Kidney epithelial cell (primary cell): Measurements from ENCODE around the gene SMIM20. TPM values are rescaled to one million over a fixed set of nuclear protein-coding genes. Genes with fewer than 3 reads are reported as not detected.

Experiments
- DNase-seq: peaks from one replicate; pipeline ENCODE4 v3.0.0-alpha.2; 2010; ENCODE audit warnings: low read depth
- H3K27me3 ChIP-seq: 2 replicates; pipeline ENCODE4 v1.6.0; 2011; ENCODE audit warnings: low read length; ENCODE audit not compliant: control insufficient read depth, insufficient read depth
- H3K36me3 ChIP-seq: 2 replicates; pipeline ENCODE4 v1.5.1; 2011; ENCODE audit warnings: low read length; ENCODE audit not compliant: control insufficient read depth, insufficient read depth
- H3K4me3 ChIP-seq: 2 replicates; pipeline ENCODE4 v1.5.1; 2011; ENCODE audit warnings: low read depth, mild to moderate bottlenecking, control low read depth, low read length
- total RNA-seq: library from RNA; depleted of rRNA; stranded (reverse); fragments of >200 nt; gene quantifications from 2 replicates; pipeline ENCODE4 v1.2.3, GENCODE V29; 2015
- TF ChIP-seq, protein P1 (sequence below): IDR thresholded peaks from 2 replicates; pipeline ENCODE4 v1.5.1; 2011; ENCODE audit warnings: mild to moderate bottlenecking, moderate library complexity, low read length, control low read depth, inconsistent platforms; ENCODE audit not compliant: insufficient read depth, poor library complexity, severe bottlenecking

SMIM20 gene
- total RNA-seq, 1 donor from 2014 or later, result 50.0 TPM

DNA sequence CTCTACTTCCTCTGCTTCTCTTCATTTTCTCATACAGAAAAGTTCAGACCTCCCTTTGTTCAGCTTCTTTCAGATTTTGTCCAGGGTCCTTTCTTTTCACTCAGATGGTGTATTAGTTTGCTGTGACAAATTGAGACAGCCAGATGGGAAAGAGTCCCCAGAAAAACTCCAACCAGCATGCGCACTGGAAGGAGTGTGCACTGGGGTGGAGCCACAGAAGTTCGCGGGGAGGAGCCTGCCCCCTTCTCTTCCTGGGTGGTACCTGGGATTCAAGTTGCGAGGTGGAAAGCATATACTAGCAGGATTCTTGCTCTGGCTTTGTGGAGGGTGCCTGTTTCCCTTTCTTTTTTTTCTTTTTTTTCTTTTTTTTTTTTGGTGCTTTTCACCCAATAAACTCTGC is 51.6 kb downstream of the SMIM20 start:
- Histone ChIP-seq H3K36me3 (no peaks in the 10 kb centered on the region), H3K4me3 (no peak overlapping the region), H3K27me3 (no peaks in the 10 kb centered on the region)
- TF ChIP-seq, protein P1, sequence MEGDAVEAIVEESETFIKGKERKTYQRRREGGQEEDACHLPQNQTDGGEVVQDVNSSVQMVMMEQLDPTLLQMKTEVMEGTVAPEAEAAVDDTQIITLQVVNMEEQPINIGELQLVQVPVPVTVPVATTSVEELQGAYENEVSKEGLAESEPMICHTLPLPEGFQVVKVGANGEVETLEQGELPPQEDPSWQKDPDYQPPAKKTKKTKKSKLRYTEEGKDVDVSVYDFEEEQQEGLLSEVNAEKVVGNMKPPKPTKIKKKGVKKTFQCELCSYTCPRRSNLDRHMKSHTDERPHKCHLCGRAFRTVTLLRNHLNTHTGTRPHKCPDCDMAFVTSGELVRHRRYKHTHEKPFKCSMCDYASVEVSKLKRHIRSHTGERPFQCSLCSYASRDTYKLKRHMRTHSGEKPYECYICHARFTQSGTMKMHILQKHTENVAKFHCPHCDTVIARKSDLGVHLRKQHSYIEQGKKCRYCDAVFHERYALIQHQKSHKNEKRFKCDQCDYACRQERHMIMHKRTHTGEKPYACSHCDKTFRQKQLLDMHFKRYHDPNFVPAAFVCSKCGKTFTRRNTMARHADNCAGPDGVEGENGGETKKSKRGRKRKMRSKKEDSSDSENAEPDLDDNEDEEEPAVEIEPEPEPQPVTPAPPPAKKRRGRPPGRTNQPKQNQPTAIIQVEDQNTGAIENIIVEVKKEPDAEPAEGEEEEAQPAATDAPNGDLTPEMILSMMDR, result no peak
- no peak for DNase-seq

DNA sequence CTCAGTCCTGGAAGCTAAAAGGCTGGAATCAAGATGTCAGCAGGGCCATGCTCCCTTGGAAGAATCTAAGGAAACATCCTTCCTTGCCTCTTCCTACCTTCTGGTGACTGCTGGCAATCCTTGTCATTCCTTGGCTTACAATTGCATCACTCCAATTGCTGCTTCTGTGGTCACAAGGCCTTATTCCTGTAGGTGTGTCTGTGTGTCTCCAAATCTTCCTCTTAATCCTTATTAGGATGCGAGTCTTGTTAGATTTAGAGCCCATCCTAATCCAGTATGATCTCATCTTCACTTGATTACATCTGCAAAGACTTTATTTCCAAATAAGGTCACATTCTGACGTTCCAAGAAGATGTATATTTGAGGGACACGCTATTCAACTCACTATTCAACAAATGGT is 52.2 kb downstream of the SMIM20 start:
- no peak overlapping the region for H3K4me3 ChIP-seq
- DNase-seq, result no peak
- TF ChIP-seq, protein P1, result no peak
- no peaks in the 10 kb centered on the region for H3K27me3 ChIP-seq
- H3K36me3 ChIP-seq, result no peaks in the 10 kb centered on the region

DNA sequence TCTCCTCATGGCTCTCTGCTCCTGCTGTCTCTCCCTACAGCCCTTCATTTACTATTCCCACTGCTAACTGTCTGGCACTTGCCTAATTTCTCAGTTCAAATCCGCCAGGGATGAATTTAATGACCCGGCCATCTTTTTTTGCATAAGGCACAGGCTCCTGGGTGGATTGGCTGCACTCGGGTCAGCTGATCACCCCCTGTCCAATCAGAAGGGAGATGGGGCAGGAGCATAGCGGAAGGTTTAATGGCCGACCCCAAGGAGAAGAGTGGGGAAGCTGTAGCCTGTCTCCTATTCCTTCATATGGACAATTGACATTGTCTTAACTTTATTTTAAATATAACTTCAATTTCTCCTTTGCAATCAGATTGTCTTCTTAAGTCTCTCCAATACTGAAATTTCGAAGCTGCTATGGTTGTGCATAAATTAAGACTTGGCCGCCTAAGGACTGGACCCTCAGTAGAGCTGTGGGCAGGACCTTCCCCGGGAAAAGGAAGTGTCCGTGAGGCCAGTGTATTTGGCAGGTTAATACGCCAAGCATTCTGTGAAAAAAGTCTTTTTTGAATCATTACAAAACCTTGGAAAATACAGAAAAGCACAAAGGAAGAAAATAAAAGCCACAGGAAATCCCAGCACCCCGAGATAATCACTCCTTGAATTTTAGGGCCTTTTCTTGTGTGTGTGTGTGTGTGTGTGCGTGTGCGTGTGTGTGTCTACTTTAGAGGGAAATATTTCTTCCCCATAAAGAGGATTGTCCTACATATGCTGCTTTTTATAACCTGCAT is 55.5 kb downstream of the SMIM20 start:
- TF ChIP-seq, protein P1, result no peak
- no peak for DNase-seq
- H3K4me3 ChIP-seq, result no peak overlapping the region
- no peaks in the 10 kb centered on the region for H3K27me3 ChIP-seq
- H3K36me3 ChIP-seq, result no peaks in the 10 kb centered on the region

- Histone ChIP-seq H3K4me3 (no peak overlapping the region), H3K27me3 (no peaks in the 10 kb centered on the region), H3K36me3 (no peaks in the 10 kb centered on the region)
- DNase-seq, result peak; percentile 31
- TF ChIP-seq, protein P1, result no peak
Measured at GRCh38 chr4:25970226-25970675, 56.2 kb downstream of the SMIM20 start.

DNA sequence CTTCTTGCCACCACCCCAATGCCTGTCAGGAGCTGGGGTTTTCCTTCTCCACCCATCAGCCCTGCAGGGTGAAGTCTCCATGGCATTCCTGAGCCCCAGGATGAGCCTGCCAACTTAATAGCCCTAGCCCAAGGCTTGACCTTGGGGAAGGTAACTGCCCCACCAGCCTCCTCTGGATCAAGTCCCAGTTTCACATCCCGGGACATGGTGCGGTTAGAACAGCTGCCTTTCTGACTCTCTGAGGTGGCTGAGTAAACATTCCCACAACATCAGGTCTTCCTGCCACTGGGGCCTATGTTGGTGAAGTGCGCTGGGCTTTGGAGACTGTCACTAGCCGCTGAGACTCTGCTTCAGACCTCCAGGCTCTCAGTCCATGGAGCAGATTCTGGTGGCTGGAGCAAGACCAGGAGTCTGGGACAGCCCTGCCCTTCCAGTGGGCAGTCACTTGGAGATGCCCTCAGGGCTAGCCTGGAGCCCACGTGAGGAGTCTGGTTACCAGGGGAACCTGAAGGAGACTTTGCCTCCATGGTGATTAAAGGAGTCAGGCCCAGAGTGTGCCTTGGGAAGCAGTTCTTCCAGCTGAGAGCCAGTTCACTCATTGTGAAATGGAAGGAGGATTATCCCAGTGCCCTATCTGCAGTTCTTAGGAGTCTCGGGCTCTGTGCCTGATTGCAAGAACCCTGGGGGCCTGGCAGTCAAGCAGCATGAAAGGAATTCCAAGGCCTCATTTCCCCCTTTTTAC is 56.8 kb downstream of the SMIM20 start:
- TF ChIP-seq, protein P1, result no peak
- Histone ChIP-seq H3K4me3 (no peak overlapping the region), H3K36me3 (no peaks in the 10 kb centered on the region), H3K27me3 (no peaks in the 10 kb centered on the region)
- no peak for DNase-seq
